ENCODE results near the gene CFAP100.

DNA sequence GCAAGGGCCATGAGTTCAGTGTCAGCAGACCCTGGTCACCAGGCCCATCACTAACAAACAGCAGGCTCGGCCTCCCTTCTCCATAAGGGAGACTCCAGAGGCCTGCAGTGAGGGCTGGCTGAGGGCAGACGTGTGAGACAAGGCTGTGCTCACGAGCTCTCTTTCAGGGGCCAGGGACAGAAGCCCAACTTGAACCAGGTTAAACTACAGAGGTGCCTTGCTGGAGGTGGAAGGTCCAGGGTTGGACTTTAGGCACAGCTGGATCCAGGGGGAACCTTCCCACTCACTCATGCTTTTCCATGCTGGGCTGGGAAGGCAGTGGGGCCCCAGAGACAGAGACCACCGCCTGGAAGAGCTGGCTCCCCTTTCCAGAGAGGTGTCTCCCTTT lies 19.0 kb downstream of the CFAP100 start:
- TF ChIP-seq SUZ12 (IDR thresholded peaks at IDR 0.05; ENCODE audit: extremely low read depth, insufficient read depth, insufficient read length) (no peak), YY1 (IDR thresholded peaks at IDR 0.05; ENCODE audit: insufficient read depth, insufficient read length) (no peak)
